CD4-positive, alpha-beta T cell treated with Interleukin-15 for 1 hour (primary cell): ENCODE data around the gene SPATA13.
A peak's percentile ranks its signal among the peaks of the same experiment; 100 is the strongest.
"Not testable (repeated sequence)": the region's sequence is repeated elsewhere in the genome, so short reads cannot be mapped to it uniquely, and the experiment has no call there.

ENCODE experiments used
- DNase-seq: peaks from one replicate; pipeline ENCODE4 v3.0.0-alpha.2; 2020

SPATA13 gene

DNA sequence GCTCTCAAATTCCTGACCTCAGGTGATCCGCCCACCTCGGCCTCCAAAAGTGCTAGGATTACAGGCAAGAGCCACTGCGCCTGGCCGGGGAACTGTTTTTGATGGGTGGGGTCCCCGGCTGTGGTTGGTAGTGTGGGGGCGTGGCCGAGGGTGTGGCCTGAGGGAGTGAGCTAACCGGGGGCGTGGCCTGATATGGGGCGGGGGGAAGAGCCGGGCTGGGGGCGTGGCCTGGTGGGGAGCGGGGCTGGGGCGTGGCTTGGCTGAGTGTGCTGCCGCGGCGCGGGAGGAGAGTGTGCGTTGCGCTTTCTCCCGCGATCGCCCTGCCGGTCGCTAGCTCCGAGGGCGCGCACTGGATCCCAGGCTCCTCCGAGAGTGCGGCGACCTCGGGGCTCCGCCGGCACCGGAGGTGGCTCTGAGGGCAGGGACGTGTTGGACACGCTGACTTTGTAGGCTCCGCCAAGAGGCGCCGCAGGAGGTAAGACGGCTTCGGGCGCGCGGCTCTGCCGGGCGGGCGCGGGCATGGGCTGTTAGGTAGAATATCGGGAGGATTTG lies at the start of gene SPATA13:
Gene SPATA13, plus strand, starts transcription at position 263 of the 552 bp plus-strand sequence. CDS start 62,210 bp downstream, outside the sequence.
- peak; percentile 91 for DNase-seq

DNA sequence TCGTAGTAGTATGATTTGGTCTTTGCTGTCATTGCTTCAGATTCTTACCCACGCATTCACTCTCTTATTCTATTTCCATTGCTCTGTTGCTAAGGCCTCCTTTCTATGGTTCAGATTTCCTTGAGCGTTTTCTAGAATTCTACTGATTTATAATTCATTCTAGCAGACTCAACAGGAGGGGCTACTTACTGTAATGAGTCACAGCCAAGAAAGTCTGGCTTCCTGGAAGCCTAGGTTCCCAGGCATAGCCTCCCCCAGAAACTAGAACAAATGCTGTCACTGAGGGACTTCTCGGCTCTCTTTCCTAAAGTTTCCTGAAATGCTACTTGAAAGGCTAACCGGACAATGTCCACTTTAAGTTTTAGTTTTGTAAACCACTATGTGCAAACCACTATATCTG lies 47.7 kb upstream of the SPATA13 start:
- no peak for DNase-seq

DNA sequence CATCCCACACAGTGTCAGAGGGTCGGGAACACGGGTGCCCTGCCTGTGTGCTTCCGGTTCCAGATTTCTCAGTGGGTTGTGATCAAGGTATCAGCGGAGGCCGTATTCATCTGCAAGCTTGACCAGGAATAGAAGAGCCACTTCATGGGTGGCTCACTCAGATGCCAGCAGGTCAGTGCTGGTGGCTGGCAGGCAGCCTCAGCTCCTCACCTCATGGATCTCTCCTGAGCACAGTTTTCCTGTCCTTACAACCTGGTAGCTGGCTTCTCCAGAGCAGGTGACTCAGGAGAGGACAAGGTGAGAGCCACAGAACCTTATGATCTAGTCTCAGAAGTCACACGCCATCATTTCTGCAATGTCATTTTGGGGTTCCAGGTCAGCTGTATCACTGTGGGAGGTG lies 44.8 kb upstream of the SPATA13 start:
- DNase-seq, result no peak

DNA sequence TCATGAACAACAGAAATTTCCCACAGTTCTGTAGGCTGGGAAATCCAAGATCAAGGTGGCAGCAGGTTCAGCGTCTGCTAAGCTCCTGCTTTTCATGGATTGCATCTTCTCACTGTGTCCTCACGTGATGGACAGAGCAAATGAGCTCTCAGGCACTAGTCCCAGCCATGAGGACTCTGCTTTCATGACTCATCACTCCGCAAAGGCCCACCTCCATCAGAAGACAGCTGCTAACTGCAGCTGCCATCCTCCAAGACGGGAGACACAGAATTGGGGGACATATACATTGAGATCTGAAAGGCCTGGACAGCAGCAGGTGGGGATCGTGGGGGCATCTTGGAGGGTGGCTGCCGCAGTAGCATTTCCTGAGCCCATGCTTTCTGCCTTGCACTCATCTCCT lies 44.4 kb upstream of the SPATA13 start:
- no peak for DNase-seq

DNA sequence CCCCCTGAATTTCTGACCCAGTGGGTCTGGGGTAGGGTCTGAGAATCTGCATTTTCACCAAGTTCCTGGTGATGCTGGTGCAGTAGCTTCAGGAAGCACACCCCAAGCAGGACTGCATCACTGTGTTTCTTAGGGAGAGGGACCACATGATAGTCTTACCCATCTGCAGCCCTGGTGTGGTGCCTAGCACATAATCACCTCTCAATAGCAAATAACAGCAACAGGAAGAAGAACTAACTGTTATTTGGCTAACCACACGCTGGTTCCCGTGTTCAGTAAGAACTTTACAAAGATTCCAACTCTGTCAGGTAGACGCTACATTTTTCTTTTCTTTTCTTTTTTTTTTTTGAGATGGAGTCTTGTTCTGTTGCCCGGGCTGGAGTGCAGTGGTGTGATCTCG lies 41.9 kb upstream of the SPATA13 start:
- DNase-seq, result no peak

DNA sequence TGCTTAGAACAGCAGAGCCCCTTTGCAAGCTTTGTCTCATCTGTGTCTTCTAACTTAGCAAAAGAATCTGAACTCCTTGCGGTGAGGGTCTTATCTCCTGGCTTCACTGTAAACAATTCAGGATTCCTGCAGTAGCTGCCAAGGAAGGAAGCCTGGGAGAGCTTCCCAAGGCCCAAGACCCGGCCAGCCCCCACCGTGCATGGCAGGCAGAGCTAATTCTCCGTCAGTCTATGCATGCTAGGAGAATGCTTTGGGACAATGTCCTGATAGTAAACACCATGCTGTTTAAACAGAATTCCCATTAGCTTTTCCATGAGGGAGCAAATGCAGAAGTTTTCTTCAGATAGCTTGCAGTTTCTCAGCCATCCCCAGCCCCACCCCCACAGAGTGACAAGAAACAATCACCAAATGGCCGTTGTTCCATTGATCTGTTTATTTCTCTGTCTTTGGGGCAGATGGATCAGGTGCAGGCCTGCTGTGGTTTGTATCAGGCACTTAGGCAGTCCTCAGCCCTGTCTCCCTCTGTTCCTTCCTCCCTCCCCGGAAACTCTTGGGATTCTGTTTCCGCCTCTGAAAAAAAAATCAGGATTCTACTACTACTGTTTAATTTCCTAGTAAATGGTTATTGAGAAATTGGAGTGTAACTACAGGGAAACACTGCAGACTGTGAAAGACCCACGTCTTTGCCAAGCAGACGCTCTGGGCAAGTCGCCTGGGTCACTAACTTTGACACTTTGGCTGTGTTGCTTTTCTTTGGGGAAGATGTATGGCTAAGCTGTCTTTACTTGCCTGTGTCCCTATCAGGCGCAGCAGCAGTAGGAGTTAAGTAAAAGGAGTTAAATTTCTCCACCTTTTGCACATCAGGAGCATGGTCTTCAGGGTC lies 40.7 kb upstream of the SPATA13 start:
- DNase-seq, result no peak

DNA sequence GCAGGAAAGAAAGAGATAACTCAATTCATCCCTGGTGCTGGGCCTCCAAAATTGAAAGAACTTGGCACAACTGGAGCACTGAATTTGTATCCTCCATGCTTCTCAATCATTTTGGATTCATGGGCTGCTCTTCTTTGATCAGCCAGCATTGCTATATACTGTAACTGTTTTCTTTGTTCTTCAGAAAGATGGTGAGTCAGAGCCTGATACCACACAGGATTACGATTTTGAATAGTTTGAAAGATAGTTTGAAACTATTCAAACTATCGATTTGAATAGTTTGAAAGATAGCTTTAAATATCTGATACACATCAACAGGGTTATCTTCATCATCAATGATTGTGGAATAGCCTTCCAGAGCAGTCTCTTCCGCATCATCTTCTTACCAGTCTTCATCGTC lies 38.5 kb upstream of the SPATA13 start:
- DNase-seq, result not testable (repeated sequence)

DNA sequence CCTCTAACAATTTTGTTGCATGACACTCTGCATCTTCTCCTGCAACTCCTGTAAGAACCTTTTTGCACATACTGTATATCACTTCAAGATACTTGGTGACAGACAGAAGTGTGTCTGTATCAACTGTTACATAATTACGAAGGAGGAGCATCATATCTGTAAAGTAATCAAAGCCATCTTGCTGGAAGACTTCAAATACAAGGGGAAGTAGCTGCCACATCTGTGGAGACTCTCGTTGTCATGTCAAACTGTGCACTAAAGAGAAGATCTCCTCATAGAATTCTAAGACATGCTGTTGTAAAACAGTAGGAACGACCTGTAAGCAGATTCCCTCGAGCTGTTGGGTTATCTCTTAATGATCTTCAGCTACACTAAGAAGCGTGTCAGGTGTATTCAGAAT lies 38.0 kb upstream of the SPATA13 start:
- DNase-seq, result no peak

DNA sequence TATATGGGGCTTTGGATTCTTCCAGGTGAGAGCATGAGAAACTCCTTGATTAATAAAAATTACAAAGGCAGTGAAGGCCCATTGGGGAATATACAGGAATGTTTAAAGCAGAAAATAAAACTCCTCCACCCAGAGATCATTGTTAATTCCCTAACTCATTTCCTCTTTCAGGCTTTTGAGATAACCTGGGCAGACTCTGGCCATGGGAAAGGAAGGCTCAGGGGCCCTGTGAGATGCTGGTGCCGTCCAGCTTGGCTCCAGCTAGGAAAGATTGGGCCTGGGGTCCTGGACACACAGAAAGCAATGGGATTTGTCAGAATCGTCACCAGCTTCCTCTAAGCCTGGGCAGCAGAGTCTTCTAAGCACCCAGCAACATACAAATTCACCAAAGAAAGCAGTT lies 36.8 kb upstream of the SPATA13 start:
- no peak for DNase-seq

DNA sequence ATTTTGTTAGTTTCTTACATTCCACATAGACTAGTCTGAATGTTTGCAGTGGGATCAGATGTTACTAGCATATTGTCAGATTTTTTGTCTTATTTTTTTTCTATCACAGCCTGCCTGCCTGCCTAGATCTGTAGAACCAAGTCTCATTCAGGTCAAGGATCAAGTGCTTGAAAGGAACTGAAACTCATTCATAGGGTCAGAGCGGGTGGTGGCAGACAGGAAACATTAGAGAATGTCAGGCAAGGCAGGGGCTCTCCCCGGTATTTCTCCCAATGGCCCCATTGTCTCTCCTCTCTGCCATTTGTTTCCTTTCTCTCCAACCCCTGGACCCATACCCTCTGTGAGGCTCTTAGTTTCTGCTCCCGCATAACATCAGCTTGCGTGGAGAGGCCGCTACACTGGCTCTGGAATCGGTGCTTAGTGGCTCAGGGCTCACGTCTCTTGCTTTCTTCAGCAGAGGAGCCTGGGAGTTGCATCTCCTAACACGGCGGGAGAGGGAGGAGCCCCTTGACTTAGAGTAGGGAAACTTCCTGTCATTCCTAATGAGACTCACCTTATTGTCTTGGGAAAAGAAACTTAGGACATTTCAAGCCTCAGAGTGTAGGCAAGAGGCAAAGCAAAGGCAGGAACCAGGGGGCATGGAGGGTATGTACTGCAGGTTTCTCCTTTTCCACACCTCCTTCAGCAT lies 35.6 kb upstream of the SPATA13 start:
- DNase-seq, result no peak

DNA sequence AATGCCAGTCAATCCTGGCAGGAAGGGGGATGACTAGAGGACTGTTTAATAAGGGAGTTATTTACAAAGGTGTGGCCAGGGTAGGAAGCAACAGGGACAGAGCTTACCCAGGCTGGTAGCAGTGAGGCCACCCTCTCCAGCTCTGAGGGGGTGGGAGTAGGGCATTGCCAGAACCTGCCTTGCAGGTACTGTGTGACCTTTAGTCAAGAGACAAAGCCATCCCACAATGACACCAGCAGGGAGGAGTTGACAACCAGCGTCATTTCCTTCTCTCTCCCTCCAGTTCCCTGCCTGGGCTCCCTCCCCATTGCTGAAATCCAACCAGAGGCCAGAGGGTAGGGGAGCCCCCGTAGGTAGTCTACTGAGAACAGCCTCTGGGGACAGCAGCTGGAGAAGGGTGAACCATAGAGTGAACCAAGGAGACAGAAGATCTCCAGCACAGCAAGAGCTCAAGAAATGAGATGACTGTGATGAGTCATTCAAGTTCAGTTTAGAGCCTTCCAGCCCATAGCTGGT lies 33.3 kb upstream of the SPATA13 start:
- DNase-seq, result no peak

DNA sequence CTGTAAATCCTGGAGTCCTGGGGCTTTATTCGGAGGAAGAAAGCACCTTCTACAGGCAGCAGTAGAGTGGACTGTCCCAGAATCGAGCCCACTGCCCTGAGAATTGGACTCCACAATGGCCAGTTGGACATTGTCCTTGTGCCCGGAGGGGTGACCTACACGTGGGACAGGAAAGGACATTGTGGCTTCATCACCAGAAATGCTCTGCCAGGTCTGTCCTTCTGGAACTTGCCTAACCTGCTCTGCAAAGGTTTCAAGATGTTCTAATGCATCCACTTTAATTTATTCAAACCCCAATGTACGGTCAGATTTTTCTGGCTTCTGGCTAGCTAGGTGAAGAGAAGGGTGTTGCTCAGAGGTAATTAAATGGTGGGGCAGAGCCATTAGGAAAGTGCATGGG lies 32.4 kb upstream of the SPATA13 start:
- DNase-seq, result no peak

DNA sequence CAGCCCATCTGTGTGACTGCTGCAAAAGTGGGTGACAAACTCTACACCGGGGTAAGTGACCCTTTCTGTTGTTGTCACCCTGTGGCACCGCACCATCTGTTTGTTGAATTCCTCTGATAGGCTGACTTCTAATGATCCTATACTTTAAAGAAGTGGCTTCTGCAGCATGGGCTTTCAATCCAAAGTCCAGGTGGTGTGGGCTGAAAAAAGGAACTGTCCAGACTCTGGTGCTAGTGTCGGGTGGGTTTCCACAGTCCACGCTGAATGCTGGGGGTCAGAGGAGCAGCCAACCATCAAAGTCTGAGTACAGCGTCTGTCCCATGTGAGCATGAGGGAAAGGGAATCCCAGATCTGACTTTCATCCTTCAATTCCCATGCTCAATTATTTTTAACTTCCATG lies 31.6 kb upstream of the SPATA13 start:
- DNase-seq, result no peak

DNA sequence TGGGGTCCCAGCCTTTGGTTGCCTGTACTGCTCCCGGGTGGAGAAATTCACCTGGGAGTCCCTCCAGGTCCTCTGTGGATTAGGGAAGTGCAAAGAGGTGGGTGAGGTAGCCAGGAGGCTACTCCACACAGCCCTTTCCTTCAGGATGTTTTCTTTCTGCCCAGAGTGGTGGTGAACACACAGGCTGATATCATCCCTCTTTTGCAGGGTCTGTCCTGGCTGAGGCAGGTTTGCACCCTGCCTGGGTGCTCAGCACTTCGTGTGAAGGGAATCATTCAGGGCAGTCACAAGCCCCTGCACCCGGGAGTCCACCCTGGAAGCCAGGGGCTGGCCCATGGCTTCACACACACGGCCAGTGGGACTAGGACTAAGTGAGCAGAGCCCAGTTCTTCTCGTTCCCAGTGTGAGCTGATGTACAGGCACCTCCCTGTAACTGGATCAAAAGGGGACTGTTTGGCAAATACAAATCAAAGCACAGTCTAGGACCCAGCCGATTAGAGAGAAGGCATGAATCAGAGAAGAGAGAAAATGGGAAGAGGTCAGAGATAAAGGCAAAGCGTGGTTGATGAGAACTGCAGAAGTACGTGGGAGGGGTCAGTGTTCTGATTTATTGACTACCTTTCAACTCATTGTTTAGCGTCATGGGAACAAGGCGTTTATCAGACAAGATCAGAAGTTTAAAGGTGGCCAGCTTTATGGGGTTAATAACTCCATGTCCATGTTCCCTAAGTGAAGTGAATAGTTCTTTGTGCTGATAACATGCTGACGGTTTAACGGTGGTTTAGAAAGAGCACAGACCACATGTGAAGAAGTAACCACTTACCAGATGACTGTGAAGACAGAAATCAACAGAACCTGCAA lies 30.4 kb upstream of the SPATA13 start:
- DNase-seq, result no peak

DNA sequence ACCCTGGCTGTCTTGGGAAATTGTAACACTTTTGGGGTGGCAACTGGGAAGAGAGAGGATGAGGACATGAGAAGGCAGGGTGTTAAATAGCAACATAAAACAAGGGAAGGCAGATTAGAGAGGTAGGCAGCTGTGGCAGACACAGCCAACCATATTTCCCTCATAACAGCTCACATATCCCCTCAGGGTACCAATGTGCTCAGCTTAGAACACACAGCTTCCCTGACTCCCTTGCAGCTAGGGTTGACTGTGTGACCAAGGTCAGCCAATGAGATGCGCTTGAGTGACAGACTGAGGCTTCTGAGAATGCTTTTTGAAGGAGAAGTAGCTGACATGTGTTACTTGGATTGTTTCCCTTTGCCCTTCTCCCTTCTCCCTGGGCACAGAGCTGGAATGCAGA lies 28.8 kb upstream of the SPATA13 start:
- no peak for DNase-seq

DNA sequence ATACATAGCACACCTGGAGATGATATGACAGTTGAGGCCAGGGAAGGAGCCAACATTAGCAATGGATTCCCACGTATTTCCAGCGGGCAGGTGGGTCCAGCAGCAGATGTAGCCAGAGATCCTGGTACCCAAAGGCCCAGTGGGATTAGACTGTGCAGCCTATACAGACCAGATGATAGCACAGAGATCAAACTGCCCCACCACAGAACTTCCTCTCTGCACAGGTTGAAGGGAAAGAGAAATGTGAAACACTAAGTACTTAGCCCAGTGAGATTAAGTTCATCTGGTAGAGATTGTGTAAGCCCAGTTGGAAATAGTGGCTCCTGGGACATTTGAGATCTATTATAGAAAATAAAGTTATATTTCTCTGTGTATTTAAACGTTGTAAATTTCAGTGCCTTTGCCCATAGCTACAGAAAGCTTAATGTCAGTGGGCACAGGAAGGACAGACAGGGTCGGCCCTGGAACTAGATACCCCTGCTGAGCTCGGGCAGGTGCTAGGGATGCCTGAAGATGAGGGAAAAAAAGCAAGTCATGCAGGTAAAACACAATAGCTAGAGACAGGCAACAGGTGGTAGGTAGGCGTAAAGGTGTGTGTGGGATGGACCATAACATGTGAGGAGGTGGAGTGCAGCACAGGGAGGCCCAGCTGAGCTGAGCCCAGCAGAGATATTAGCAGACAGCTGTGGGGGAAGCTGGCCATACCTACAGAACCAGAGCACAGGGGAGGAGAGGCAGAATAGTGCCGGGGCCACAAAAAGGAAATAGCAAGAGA lies 27.3 kb upstream of the SPATA13 start:
- DNase-seq, result no peak

DNA sequence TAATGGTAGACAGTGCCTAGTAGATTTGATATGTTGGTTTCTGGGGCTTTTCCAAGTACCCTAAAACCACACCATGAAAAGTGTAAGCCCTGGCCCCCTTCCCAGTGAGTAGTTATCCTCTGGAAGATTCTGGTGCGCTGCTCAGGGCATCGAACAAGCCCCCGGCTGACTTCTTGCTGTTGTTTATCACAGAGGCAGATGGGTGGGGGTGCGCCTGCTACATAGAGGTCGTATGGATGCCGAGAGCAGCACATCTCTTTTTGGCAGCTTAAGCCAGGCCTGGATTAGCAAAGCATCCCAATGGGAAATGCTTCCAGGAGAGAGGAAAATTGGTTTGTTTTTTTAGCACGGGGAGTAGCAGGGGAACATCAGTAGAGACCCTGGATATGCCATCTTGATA lies 26.3 kb upstream of the SPATA13 start:
- DNase-seq, result no peak

DNA sequence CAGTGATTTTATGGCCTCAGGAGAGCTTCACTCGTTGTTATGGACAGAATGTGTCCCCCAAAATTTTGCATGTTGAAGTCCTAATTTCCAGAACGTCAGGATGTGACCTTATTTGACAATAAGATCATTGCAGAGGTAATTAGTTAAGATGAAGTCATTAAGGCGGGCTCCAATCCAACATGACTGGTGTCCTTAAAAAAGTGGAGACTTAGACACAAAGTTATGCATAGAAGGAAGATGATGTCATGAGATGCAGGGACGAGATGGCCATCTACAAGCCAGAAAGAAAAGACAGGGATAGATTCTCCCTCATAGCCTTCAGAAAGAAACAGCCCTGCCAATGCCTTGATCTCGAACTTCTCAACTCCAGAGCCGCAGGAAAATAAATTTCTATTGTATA lies 25.8 kb upstream of the SPATA13 start:
- DNase-seq, result no peak

DNA sequence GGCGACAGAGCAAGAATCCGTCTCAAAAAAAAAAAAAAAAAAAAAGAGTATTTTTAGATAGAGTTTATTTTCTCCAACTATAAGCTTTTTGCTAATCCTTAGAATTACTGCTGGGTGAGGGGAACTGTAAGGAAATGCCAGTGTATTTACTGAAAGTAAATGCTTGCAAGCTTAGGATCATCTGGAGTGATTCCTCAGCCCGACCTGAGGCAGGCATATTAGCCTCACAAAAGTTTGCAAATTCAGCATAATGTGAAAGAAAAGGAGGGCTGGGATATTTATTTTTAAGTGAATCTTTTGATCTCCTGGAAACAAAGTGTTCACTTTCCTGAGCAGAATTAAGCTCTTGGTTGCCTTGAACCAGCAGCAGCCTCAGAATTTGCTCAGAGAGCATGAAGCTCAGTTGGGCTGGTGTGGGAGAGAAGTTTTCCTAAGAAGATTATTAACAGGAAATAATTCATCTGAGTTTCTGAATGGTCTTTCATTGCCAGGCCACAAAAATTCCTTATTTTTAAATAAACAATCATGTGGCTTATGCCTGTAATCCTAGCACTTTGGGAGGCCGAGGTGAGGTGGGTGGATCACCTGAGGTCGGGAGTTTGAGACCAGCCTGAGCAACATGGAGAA lies 24.7 kb upstream of the SPATA13 start:
- DNase-seq, result no peak

DNA sequence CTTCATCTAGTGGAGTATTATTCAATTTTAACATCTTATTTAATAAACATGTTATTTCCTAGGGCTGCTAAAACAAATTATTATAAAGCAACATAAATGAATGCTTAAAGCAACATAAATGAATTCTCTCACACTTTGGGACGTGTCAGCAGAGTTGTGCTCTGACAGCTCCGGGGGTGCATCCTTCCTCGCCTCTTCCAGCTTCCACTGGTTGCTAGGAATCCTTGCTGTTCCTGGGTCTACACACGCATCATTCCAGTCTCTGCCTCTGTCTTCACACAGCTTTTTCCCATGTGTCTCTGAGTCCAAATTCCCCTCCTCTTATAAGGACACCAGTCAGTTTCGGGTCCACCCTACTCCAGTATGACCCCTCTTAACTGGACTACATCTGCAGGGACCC lies 21.6 kb upstream of the SPATA13 start:
- no peak for DNase-seq

DNA sequence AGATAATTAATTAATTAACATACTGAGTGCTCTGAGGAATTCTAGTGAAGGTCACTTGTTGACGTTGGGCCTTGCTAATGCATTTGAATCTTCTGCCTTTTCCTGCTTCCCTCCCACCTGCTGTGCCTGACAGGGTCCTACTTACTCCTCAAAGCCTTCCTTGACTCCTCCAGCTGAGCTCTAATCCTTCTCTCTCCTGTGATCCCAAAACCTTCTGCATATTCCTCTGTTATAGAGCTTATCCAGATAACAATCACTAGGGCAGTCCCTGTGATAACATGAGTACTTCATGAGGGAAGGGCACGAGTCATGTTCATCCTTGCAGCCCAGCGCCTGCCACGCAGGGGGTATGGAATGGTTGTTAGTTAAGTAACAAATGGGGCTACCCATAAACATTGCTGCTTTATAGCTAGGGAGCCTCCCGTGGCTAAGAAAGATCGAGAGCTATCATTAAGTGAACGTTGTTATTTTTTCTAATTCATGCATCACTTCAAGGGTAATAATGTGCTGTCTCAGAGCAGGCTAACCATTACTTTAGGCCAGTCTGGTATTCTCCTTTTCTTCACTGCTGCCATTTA lies 19.1 kb upstream of the SPATA13 start:
- no peak for DNase-seq
